Measurements from ENCODE around the gene MYT1.
"Not testable (repeated sequence)": the region's sequence is repeated elsewhere in the genome, so short reads cannot be mapped to it uniquely, and the experiment has no call there.

- TF ChIP-seq POLR2A (IDR thresholded peaks at IDR 0.05; ENCODE audit: low read depth); CTCF (IDR thresholded peaks at IDR 0.05): not testable (repeated sequence)
These were observed 123.0 kb downstream of the MYT1 start for GRCh38 chr20:64287264-64287590.
